Neural progenitor cell (in vitro differentiated cells): ENCODE results near the gene PLXNA4.

Experiments
- CTCF ChIP-seq: fragments of 200-600 bp; sonication (generic); IDR thresholded peaks from 2 replicates; pipeline ENCODE4 v1.5.1; 2017; ENCODE audit warnings: antibody characterized with exemption, mild to moderate bottlenecking
- EZH2 ChIP-seq: fragments of 200-600 bp; sonication (generic); IDR thresholded peaks from 2 replicates; pipeline ENCODE4 v1.6.1; 2017; ENCODE audit warnings: antibody characterized with exemption, mild to moderate bottlenecking, moderate library complexity
- EZH2phosphoT487 ChIP-seq: fragments of 200-600 bp; sonication (generic); IDR thresholded peaks from 2 replicates; pipeline ENCODE4 v1.6.1; 2017; ENCODE audit warnings: antibody characterized with exemption

GRCh38 chr7:132603220-132603833, 27.1 kb upstream of the PLXNA4 start:
- TF ChIP-seq CTCF (no peak), EZH2phosphoT487 (no peak), EZH2 (no peak)
